IPS DF 19.7 (cell line): ENCODE measurements around the gene CDK11B.

Experiments
- DNase-seq: peaks from one replicate; pipeline ENCODE4 v3.0.0-alpha.2; 2013; ENCODE audit warnings: low read depth, low spot score

The CDK11B gene

DNA sequence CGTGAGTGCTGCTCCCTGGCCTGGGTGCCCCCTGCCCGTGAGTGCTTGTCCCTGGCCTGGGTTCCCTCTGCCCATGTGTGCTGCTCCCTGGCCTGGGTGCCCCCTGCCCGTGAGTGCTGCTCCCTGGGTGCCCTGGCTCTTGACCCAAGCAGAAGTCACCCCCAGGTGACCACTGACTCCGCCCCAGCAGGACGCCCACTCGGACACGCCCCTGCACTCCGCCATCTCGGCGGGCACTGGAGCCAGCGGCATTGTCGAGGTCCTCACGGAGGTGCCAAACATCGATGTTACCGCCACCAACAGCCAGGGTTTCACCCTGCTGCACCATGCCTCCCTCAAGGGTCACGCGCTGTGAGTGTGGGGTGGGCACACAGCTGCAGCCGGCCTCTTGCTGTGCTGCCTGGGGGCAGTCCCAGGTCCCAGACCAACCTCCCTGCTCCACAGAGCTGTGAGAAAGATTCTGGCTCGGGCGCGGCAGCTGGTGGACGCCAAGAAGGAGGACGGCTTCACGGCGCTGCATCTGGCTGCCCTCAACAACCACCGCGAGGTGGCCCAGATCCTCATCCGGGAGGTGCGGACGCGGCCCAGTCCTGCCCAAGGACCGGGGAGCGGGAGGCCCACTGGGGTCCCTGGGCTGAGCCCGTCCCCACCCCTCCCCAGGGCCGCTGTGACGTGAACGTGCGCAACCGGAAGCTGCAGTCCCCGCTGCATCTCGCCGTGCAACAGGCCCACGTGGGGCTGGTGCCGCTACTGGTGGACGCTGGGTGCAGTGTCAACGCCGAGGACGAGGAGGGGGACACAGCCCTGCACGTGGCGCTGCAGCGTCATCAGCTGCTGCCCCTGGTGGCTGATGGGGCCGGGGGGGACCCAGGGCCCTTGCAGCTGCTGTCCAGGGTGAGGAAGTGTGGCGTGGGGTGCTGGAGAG, 30.7 kb downstream of the CDK11B start:
- DNase-seq: no peak

DNA sequence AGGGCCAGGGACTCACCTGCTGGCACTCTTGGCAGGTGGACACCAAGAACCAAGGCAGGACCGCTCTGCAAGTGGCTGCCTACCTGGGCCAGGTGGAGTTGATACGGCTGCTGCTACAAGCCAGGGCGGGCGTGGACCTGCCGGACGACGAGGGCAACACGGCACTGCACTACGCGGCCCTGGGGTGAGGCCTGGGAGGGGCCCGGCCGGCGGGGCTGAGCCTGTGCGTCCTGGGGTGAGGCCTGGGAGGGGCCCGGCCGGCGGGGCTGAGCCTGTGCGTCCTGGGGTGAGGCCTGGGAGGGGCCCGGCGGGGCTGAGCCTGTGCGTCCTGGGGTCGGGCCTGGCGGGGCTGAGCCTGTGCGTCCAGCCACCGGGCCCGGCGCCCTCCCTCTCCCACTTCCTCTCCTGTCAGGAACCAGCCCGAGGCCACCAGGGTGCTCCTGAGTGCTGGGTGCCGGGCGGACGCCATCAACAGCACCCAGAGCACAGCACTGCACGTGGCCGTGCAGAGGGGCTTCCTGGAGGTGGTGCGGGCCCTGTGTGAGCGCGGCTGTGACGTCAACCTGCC, 31.5 kb downstream of the CDK11B start:
- DNase-seq: no peak

DNA sequence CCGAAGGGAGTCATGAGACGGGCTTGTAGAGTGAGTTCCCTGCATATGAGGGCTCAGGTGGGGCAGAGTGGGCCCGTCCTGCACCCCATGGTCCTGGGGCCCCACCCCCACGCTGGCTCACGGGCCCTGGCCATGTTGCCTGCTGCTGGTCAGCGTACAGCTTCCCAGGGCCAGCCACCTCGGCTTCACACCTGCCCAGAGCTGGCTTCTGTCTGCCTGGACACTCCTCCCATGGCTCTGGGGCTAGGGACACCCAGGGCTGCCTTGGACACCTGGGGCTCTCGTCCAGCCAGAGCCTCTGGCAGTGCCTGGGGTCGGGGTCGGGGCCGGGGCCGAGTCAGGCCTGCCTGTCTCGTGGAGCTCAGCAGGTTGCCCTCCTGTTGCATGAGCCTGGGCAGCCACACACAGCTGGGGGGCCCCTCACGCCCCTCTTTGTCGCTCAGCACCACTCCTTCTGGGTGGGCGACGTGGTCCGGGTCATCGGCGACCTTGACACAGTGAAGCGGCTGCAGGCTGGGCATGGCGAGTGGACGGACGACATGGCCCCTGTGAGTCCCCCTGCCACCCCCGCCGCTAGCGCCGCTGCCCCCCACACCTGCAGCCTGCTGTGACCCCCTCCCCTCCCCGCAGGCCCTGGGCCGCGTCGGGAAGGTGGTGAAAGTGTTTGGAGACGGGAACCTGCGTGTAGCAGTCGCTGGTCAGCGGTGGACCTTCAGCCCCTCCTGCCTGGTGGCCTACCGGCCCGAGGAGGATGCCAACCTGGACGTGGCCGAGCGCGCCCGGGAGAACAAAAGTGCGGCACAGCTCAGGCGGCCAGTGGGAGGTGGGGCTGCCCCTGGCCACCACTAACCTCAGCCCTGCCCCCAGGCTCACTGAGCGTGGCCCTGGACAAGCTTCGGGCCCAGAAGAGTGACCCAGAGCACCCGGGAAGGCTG, 32.3 kb downstream of the CDK11B start:
- no peak for DNase-seq

DNA sequence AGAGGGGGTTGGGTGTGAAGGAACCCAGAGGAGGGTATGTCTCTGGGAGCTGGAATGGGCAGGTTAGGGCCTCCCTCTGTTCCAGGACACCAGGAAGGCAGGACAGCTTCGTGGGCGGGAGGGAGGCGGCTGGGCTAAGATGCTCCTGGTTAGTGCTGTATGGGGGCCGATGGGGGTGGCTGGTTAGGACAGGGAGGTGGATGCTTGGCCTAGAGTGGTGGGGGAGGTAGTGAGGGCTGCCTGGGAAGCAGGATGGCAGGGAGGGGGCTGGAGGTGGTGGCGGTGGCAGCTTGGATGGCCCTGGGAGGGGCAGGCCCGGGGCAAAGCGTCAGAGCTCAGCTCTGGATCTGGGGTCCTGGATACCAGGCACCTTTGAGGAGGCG, 33.0 kb downstream of the CDK11B start:
- no peak for DNase-seq

DNA sequence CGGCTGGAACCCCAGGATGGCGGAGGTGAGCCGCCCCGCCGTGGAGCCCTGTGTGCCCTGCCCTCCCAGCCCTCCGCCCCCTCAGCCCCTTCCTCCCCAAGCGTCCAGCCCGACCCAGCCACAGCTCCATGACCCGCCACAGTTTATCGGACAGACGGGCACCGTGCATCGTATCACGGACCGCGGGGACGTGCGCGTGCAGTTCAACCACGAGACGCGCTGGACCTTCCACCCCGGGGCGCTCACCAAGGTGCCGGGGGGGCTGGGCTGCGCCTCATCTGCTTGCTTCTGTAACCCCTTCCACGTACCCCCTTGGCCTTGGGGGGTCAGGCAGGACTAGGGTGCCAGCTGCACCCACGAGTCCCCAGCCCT, 33.4 kb downstream of the CDK11B start:
- no peak for DNase-seq

DNA sequence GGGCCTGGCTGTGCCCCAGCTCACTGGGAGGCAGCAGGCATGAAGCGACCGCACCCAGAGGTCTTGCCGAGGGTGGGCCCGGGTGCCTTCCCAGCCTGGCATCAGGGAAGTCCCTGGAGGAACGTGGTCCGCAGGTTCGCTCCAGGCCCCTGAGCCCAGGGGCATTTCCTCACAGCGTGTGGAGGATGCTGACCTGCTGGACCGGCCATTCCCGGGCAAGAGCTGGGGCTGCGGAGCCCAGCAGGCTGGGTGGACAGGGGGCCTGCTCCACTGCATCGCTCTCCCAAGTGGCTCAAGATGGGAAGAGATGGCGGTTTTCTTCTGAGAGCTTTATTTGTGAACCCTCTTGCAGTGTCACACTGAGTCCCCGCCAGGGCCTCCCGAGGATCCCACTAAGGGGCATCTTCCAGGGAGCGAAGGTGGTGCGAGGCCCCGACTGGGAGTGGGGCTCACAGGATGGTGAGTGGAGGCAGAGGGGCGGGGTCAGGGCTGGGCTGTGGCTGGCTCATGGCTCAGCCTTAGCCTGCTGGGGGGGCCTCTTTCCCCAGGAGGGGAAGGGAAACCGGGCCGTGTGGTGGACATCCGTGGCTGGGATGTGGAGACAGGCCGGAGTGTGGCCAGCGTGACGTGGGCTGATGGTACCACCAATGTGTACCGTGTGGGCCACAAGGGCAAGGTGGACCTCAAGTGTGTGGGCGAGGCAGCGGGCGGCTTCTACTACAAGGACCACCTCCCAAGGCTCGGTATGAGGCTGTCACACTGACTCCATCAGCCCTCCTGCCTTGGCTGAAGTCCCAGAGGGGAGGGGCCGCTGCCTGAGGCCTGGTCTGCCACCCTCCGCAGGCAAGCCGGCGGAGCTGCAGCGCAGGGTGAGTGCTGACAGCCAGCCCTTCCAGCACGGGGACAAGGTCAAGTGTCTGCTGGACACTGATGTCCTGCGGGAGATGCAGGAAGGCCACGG, 34.1 kb downstream of the CDK11B start:
- no peak for DNase-seq

DNA sequence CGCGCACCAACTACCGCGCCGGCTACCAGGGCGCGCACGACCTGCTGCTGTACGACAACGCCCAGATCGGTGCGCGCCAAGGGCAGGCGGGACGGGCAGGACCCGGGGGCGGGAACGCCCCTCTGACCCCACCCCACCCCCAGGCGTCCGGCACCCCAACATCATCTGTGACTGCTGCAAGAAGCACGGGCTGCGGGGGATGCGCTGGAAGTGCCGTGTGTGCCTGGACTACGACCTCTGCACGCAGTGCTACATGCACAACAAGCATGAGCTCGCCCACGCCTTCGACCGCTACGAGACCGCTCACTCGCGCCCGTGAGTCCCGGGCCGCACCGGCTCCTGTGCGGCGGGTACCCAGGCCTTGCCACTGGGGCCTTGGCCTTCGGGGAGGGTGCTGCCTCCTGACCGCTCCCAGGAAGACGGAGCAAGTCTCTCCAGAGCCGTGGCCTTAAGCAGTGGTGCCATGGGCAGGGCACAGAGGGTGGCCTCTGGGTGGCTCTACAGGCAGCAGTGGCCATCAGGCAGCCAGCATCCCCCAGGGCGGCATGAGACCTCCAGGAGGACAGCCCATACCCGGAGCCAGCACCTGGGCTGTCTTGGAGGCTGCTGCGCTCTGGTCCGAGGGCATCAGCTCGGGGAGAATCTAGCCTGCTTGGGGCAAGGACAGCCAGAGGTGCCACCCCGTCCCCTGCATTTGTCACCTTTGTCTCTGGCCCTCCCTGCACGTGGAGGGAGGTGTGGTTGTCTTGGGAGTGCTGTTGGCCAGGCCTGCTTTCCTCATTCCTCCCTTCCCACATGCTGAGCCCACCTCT, 35.0 kb downstream of the CDK11B start:
- no peak for DNase-seq

DNA sequence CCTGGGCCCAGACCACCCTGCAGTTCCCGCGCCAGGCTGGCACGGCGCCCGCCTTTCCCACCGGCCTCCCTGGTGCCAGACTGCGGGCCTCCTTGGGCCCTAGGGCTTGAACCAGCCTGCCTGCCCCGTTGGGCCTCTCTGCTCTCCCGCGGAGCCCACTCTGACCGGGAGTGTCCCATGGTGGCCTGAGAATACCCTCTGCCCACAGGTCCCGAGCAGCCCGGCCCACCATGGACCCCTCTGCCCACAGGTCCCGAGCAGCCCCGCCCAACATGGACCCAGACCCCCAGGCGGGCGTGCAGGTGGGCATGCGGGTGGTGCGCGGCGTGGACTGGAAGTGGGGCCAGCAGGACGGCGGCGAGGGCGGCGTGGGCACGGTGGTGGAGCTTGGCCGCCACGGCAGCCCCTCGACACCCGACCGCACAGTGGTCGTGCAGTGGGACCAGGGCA, 35.6 kb downstream of the CDK11B start:
- no peak for DNase-seq

DNA sequence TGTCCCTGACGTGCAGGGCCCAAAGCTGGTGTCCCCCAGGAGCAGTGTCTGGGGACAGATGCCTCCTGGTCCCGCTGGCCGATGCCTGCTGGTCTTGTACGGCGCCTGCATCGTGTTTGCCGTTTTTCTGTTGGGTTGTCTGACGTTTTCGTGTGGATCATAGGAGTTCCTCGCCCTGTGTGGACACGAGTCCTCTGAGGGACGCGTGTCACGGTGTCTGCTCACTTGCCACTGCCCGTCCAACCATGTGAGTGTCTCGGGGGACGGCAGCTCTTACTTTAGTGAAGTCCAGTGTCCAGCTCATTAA, 36.1 kb downstream of the CDK11B start:
- no peak for DNase-seq

DNA sequence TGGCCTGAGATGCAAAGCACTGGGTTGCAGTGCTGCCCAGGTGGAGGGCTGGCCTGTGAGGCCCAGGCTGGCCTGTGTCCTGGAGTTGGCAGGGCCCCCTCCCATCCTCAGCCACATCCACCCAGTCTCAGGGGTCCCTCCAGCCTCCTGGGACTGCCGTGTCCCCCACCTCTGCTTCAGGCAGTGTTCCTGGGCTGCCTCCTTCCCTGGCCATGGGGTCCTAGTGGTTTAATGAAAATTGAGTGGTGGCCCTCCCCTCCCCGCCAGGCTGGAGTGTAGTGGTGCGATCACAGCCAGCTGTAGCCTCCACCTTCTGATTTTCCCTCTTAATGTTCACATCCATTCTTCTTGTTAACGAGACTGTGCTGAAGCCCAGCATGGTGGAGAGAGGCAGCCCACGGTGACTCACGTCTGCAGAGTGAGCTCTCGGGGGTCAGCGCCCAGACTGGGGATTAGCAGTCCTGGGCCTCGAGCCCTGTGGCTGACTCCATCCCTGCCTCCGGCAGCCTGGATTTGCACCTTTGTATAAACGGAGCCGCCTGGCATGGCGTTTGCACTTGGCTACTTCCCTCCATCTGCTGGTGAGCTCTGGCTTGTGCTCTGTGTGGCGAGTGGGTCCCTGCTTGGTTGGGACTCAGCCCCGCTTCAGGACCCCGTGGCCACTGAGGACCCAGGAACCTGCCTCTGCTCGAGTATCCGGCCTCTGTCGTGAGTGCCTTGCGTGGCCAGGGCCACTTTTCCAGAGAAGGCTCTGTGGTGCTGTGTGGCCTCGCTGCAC, 36.6 kb downstream of the CDK11B start:
- no peak for DNase-seq

DNA sequence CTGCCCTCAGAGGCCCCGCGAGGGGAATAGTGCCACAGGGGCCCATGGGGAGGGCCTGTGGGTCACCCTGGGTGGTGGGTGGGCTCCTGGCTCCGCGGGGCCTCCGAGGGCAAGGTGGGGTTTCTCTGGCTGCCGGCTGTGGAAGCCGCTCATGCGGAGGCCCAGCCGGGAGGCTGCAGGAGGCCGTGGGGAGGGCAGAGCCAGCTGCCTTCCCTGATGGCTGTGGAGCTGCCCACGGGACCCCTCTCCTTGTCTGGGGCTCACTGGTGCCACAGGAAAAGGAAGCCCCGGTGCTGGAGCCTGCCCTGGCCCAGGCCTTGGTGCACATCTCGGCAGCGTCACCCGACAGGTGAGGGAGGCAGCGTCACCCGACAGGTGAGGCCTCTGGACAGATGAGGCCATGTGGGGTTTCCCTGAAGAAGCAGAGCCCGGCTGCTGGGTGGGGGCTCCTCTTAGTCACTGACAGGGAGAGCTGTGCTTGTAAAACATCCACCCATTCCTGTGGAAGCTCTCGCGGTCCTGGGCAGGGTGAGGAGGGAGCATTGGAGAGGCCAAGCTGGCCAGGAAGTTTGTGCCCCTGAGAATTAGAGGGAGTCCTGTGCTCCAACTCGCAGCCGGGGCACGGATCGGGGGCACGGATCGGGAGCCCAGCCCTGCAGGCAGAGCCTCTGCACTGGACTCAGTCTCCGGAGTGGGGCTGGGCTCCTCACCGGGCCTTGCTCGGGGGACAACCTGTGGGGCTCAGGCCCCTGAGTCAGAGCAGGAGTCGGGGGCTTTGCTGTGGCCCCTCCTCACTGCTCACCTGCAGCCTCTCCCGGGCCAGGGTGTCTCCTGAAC, 37.4 kb downstream of the CDK11B start:
- DNase-seq: no peak

DNA sequence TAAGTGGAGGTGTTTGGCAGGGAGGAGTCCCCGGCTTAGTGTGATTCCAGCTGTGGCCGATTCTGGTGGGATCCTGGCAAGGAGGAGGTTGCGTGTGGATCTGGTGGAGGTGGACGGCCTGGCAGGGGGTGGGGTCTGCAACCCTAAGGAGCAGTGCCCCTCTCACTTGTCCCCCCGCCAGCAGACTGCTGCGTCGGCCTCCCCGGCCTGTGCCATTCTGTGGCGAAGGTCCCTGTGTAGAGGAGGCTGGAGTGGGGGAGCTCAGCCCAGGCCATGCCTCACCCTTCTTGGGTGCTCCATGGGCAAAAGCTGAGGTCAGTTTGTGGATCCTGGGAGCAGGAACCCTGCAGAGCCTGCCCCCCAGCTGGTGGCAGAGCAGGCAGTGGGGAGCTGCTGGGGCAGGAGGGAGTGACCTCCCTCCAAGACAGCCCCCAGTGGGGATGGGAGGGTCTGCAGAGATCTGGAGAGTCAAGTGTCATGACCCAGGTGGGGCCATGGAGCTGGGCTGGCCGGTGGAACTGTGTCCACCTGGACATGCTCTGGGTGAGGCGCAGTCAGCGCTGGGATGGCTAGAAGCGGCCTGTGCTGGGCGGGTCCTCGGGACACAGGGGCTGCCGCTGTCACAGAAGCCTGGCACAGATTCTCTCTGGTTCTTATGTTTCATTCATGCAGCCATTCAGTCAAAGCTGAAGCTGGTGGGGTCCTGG, 38.2 kb downstream of the CDK11B start:
- DNase-seq: no peak

DNA sequence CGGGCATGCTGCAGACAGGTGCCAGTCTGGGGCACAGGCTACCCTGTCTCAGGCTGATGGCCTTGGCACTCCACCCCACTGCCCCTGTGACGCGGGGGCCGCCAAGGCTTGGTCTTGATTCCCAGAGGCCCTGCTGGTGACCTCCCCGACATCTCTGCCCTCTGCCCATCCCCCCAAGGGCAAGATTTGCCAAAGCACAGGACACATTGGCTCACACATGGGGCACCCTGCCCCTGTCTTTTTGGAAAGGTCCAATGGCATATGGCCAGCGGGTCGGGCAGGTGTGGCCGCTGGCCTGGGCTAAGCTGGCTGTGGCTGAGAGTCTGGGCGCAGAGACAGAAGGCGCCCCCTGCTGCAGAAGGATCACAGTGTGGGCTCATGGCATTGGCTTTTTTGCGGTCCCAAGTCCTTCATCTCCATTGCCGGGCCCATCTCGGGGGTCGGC, 38.9 kb downstream of the CDK11B start:
- DNase-seq: no peak

DNA sequence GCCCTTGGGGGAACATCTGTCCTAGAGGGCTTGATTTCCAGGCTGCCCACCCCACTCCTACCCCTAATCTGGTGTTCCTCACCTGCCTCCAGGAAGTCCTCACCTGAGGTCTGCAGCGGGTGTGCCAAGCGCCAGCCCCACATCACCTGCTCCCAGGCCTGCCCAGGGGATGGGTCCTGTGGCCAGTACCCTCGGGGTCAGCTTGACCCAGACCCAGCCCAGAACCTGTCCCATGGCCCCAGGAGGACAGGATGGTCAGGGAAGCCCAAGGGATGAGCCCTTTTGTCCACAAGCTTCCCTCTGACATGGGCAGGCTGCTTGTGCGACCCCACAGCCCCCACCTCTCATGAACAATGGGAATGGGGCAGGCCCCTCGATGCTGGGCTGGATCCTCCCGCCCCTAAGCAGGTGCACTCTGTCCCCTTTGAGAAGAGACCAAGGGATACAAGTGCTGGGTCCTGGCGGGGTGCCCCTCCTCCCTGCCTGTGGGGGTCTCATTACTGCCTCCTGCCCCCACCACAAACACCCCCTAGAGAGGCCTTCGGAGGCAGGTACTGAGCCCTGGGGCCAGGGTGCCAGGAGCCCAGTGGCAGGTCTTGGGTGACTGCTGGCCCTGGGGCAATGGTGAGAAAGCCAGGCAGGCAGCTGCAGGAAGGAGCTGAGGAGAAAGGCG, 40.3 kb downstream of the CDK11B start:
- no peak for DNase-seq

DNA sequence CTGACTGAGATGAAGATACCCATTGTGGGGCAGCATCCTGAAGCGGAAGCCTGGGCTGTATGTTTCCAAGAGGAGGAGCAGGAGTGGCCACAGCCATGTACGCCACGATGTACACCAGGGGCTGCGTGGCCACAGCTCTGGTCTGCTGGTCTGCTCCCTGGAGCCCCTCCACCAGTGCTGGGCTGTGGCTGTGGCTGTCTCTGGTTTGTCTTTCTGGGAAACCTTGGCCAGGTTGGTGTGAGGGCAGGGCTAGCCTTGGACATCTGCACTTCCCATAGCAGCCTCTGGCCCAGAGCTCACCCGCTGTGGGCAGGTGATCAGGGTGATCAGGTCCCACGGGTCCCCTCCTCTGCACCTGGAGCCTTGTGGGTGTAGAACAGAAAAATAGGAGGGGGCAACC, 40.9 kb downstream of the CDK11B start:
- DNase-seq: no peak

DNA sequence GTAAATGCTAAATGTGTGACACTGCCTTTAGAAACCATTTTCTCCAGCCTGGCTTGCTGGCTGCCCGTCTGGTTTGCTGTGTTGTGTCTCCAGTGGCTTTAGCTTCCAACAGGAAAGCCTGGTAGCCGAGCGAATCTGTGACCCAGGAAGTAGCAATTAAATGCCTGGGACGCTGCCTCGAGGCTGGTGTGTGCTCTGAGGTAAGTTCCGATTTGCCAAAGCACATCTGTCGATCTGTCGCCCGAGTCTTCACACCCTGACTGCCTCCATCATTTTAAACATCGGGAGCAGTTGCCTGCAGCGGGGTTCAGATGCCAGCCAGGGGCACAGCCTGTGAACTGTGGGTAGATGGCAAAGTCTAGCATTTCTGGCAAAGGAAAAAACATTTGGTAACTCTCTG, 41.3 kb downstream of the CDK11B start:
- DNase-seq: no peak

DNA sequence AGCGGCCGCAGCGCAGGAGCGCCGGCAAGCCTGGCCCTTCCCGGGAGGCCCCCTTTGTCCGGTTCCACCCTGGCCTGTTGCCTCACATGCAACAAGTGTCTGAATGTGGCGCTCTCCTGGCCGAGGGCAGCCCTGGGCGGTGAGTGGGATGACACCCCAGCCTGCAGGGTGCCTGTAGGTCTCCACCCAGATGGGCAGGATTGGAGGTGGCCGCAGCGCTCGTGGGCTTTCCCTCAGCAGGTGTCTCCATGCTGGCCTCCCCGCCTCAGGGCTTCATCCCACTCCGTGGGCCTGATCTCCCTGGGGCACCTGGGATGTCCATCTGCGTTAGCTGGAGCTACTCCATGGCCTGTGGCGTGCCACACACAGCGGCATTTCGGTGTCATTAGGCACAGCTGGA, 42.0 kb downstream of the CDK11B start:
- DNase-seq: no peak
